NCI-H82 (cell line): ENCODE results near the gene CLSTN3.
"Not testable (repeated sequence)": the region's sequence is repeated elsewhere in the genome, so short reads cannot be mapped to it uniquely, and the experiment has no call there.

Experiments
- DNase-seq: peaks from one replicate; lab custom pipeline; 2025; lab: John Stamatoyannopoulos, UW

The CLSTN3 gene

DNA sequence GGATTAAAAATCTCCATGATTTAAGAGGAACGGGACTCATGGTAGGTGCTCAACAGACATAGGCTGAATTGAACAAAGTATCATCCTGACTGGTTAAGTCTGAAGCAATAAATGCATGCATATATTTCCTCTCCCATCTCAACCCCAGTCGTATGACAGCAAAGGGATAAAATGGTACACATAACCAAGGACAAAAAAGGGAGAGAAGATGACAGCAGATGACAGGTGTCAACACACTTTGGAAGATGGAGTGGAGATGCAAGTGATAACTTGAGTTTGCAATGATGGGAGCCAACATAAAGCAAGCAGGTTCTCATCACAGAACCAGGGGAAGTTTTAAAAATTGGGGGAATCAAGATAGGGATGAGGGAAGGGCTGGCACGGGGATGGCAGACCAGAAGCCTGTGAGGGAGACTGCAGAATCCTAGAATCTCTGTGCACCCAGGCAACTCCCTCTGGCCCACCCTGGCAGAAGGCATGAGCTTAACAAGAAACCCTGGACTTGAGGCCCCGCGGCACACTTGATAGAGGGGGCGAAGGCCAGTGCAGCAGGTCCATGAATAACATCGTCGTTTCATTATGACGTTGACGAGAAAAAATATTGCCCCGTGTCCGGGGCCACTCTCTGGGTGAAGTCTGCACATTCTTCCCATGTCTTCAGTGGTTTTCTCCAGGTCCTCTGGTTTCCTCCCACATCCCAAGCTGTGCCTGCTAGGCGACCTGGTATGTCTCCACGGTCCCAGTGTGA, 26.2 kb upstream of the CLSTN3 start:
- DNase-seq = no peak

DNA sequence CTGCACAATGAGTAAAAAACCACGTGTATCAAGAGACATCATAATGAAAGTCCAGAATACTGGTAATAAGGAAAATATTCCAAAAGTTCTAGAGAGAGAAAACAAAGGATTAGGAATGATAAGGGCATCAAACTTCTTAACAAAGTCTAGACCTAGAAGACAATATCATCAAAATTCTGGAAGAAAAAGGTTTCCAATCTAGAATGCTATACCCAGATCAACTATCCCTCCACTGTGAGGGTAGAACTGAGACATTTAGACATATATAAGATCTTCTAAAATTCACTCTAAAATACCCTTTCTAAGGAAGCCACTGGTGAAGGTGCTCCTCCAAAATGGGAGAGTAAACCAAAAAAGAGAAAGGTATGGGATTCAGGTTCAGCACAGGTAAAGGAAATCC, 24.1 kb upstream of the CLSTN3 start:
- DNase-seq = no peak

- not testable (repeated sequence) for DNase-seq
Observed at GRCh38 chr12:7107181-7107580, 23.0 kb upstream of the CLSTN3 start.

DNA sequence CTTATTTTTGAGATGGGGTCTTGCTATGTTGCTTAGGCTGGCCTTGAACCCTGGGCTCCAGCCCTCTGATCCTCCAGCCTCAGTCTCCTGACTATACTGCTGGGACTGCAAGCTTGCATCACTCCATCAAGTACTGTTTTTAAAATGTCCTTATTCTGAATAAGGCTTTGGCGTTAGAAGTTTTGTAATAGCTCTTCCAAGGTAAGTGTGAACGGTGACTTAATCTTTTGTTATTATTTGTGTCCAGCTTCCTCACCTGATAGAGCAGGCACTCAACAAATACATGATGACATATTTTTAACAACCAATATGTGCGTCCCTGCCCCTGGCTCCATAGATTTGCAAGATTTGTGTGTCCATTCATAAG, 22.6 kb upstream of the CLSTN3 start:
- no peak for DNase-seq

GRCh38 chr12:7108003-7108795, 22.0 kb upstream of the CLSTN3 start:
- DNase-seq = no peak

DNA sequence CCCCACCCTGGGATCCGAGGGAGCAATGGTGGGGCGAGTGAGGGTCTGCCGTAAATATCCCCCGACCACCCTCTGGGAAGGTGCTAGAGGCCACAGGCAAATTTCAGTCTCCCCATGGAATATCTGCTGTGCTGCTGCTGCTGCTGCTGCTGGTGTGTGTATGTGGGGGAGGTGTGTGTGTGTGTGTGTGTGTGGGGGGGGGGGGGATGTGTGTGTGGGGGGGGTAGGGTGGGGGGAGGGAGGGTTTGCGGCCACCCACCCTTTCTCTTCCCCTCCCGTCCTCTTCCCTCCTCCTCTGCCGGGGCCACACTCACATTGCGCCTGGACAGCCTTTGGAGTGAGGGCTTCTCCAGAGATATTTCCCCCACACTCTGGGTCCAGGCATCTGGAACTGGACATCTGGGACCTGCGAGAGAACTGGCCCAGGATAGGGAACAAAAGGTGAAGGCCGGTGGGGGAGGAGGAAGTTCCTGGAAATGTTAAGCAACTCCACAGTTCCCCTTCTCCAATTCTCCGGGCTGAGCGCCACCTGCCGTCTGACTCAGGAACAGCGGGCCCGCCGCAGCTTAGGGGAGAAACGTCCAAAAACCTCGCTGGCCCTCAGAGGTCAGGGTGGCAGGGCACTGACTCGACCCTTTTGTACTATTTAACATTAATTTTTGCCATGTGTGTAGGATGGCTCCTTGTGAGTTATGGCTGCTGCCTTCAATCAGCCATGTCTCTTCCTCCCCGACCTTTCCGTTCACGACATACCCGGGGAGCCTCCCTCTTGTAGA, 21.2 kb upstream of the CLSTN3 start, which contains the start of gene C1RL:
TSS of gene C1RL (minus strand) at position 419 of the 776 bp plus-strand sequence. CDS start at position 385, 34 bp downstream.
- DNase-seq = peak; percentile 76

- no peak for DNase-seq
Observed at GRCh38 chr12:7109572-7109920, 20.6 kb upstream of the CLSTN3 start.

- DNase-seq = no peak
Observed at GRCh38 chr12:7110661-7111060, 19.5 kb upstream of the CLSTN3 start.

DNA sequence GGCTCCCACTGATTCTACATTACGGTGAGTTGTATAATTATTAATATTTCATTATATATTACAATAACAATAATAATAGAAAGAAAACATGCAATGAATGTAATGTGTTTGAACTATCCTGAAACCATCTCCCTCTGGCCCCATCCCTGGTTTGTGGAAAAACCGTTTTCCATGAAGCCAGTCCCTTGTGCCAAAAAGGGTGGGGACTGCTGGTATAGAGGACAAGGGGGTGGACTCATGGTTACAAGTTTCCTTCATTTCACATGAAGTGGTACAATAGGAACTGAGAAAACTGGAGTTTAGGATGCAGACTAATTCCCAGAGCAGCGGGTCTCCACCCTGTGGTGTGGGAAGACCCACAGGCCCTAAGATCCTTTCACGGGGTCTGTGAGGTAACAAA, 18.1 kb upstream of the CLSTN3 start:
- no peak for DNase-seq

DNA sequence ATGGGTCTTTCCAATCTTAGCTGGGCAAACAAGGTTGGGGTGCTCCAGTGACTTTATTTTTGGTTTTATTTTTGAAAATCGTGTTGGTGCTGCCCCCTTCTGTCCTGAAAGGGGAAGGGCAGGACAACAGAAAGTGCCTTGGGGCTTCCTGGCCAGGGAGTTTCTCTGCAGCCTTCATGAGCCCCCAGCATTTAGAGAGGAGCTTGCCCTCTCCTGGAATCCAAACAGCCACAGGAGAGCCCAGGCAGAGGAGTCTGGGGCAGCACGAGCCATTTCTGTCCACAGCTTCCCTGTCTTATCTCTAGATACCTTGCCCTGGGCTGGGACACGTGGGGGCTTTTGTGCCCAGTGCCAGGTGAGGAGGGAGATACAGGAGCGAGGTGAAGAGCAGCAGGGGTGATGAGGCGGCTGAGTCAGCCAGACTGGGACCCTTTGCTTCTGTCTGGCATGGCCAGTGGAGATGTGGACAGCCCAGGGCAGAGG, 16.7 kb upstream of the CLSTN3 start:
- no peak for DNase-seq

GRCh38 chr12:7114008-7114407, 16.2 kb upstream of the CLSTN3 start:
- no peak for DNase-seq

- no peak for DNase-seq
Observed at GRCh38 chr12:7114851-7115250, 15.3 kb upstream of the CLSTN3 start.

DNA sequence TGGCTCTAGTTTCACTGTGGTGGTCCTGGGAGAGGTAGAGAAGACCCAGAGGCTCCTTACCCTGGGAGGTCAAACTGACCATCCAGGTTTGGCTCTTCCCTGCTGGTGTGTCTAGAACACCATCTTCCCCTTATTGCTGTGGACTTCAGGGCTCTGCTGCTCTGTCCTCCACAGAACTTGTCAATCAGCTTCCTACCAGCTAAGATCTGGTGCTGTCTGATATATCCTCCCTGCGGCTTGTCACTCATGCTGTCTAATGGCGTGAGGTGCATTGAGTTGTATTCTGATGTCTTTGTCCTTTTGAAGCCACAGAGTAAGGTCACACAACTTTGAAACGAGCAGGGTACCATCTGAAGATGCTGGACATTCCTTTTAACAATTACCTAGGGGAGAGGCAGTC, 14.0 kb upstream of the CLSTN3 start:
- DNase-seq = no peak

DNA sequence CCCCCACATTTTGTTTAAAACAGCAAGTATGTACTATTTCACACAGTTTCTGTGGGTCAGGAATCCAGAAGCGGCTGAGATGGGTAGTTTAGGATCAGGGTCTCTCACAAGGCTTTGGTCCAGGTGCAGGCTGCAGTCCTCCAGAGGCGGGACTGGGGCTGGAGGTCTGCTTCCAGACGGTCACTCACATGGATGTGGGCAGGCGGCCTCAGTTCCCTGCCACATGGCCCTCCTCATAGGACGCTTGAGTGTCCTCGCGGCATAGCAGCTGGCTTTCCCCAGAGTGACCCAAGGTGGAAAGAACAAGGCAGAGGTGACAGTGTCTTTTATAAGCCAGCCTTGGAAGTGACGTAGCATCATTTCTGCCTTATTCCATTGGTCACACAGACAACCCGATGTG, 13.3 kb upstream of the CLSTN3 start:
- DNase-seq = no peak

GRCh38 chr12:7117670-7118069, 12.5 kb upstream of the CLSTN3 start:
- no peak for DNase-seq

DNA sequence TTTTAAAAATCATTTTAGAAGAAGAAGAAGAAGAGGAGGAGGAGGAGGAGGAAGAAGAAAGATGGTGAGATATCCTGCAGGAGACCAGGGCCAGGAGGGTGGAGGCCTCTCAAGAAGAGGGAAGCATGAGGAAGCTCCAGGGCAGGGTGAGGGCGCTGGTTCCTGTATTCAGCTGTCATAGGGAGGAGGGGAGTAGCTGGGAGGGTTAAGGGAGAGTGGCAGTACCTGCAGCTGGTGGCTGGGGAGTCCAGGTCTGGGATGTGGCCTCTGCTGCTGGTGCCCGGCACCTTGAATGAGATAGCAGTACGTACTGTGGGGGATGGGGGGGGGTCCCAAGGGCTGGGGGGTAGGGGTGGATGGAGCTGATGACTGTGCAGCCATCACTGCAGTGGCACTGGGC, 11.3 kb upstream of the CLSTN3 start:
- DNase-seq = no peak

- no peak for DNase-seq
Observed at GRCh38 chr12:7120166-7120565, 10.0 kb upstream of the CLSTN3 start.

GRCh38 chr12:7121324-7121723, 8.8 kb upstream of the CLSTN3 start:
- DNase-seq = no peak

DNA sequence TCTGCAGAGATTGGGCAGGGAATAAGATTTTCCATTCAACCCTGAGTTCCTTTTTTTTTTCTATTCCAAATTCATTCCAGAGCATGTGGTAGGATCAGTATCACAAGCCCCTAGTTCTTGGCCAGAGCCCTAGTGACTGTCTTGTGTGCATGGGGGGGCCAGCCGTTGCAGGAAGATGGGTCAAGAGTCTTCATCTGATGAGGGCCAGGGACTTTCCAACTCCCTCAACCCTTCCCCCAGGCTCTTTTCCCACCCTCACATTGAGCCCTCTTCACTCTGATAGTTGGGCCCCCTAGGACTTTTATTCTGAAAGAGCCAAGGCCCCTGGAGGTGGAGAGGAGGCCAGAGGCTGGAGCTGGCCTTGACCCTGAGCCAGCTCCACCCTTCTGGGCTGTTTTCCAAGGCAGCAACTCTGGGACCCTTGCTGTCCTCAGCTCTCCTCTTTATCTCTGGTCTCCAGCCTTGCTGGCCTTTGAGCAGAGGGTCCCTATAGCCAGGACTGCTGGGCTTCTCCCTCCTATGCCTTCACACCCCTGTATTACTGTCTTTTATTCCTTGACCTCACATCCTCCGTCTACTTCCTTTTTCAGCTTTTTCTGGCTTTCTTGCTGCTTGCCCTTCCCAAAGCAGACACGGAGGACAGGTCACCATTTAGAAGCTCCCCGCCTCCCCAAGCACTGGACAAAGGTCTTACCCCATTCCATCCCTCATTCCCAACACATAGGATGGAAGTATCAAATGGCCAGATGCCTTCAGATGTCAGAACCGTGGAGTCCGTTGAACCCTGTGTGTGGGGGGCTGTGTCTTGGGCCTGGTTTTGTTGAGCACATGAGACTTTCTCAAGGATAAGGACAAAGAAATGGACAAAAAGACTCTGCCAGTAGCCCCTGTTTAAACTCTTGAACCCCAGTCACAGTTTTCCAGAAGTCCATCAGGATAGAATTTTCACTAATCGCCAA, 7.1 kb upstream of the CLSTN3 start:
- no peak for DNase-seq

GRCh38 chr12:7123806-7124522, 6.2 kb upstream of the CLSTN3 start:
- DNase-seq = no peak
